GM12891 (cell line): ENCODE data around the gene APLP2.

Experiments used
- POLR2A ChIP-seq: IDR thresholded peaks from 2 replicates; pipeline ENCODE4 v1.6.1; 2011; ENCODE audit warnings: low read depth, low read length, control low read depth
- POLR2AphosphoS5 ChIP-seq: IDR thresholded peaks from 2 replicates; pipeline ENCODE4 v1.6.1; 2011; ENCODE audit warnings: low read depth, low read length, control low read depth
- POU2F2 ChIP-seq: IDR thresholded peaks from 2 replicates; pipeline ENCODE4 v1.6.1; 2011; ENCODE audit warnings: low read depth, mild to moderate bottlenecking, control low read depth, low read length, moderate library complexity
- SPI1 ChIP-seq: IDR thresholded peaks from 2 replicates; pipeline ENCODE4 v1.6.1; 2011; ENCODE audit warnings: low read depth, low read length, control low read depth
- TAF1 ChIP-seq: IDR thresholded peaks from 2 replicates; pipeline ENCODE4 v1.6.1; 2011; ENCODE audit warnings: low read depth, low read length, control low read depth

DNA sequence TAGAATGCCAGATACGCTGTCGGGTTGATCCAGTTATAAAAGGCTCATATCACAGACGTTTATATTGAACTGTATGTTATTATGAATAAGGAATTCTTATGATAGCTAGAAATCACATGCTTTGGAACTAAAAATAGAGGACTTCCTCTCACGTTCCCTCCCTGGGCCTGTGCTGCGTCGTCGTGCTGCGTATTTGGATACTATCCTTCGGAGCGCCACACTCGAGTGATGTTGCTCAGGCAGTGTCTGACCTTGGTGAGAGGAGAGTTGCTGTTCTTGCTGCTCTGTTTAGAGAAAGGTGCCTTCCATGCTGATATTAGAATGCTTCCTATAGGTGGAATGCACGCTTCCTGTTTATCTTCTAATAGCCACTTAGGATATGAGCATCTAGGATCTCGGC, 69.7 kb downstream of the APLP2 start:
- TF ChIP-seq POLR2A (no peak), POLR2AphosphoS5 (no peak), TAF1 (no peak), POU2F2 (no peak), SPI1 (no peak)
